HFFc6 (cell line): ENCODE results near the gene ATE1. TPM values are rescaled to one million over a fixed set of nuclear protein-coding genes. Genes with fewer than 3 reads are reported as not detected.

Experiments
- DNase-seq: peaks from one replicate; pipeline ENCODE4 v3.0.0-alpha.2; 2018
- H3K27ac Mint-ChIP-seq: 2 replicates; pipeline ENCODE4 v1.8.0; 2020; ENCODE audit warnings: mild to moderate bottlenecking, mixed read lengths
- H3K27me3 Mint-ChIP-seq: 2 replicates; pipeline ENCODE4 v1.8.0; 2021; ENCODE audit warnings: mild to moderate bottlenecking, moderate library complexity, mixed read lengths; ENCODE audit not compliant: insufficient read depth
- H3K36me3 Mint-ChIP-seq: 2 replicates; pipeline ENCODE4 v1.8.0; 2021; ENCODE audit warnings: low read depth, mixed read lengths
- H3K4me1 Mint-ChIP-seq: 2 replicates; pipeline ENCODE4 v1.8.0; 2020; ENCODE audit warnings: low read depth, mixed read lengths
- H3K4me3 Mint-ChIP-seq: 2 replicates; pipeline ENCODE4 v1.8.0; 2020; ENCODE audit warnings: mild to moderate bottlenecking, moderate library complexity, mixed read lengths
- H3K9me3 Mint-ChIP-seq: 2 replicates; pipeline ENCODE4 v1.8.0; 2020; ENCODE audit warnings: mild to moderate bottlenecking, mixed read lengths
- total RNA-seq, 6 experiments: library from RNA; stranded (reverse); fragmentation: NEBNext Ultra II Directional; extraction: Animal tissue kit (Norgen Biotek cat#: 25700); gene quantifications; 2 replicates in 1 of 6; 3 replicates in 5 of 6; pipeline ENCODE4 v1.2.3, GENCODE V29; 2021
- TF ChIP-seq, protein P1 (sequence below): fragments of 200-600 bp; sonication (generic); IDR thresholded peaks from 2 replicates; pipeline ENCODE4 v1.5.0; 2021; ENCODE audit warnings: antibody characterized with exemption, mild to moderate bottlenecking

ATE1 gene
- total RNA-seq, 6 experiments from 2014 or later = 19.4 to 25.2 (median 21.0) TPM

DNA sequence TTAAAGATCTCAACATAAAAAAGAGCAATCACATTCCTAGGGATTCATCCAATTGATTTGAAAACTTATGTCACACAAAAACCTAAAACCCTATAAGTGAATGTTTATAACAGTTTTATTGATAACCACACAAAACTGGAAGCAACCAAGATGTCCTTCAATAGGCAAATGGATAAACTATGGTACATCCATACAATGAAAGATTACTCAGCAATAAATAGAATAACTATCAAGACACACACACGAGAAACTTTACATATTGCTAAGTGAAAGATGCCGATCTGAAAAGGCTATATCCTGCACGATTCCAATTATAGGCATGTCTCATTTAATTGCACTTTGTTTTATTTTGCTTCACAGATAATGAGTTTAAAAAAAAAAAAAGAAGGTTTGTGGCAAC is 83.3 kb downstream of the ATE1 start:
- H3K36me3 Mint-ChIP-seq = 0 out of 2 replicates have a peak, but pooled peaks cover 4% of the 10 kb centered on the region
- no peaks in the 10 kb centered on the region for H3K9me3 Mint-ChIP-seq
- no peak for DNase-seq
- no peaks in the 10 kb centered on the region for H3K27me3 Mint-ChIP-seq
- H3K4me3 Mint-ChIP-seq = no peak overlapping the region
- TF ChIP-seq, protein P1, sequence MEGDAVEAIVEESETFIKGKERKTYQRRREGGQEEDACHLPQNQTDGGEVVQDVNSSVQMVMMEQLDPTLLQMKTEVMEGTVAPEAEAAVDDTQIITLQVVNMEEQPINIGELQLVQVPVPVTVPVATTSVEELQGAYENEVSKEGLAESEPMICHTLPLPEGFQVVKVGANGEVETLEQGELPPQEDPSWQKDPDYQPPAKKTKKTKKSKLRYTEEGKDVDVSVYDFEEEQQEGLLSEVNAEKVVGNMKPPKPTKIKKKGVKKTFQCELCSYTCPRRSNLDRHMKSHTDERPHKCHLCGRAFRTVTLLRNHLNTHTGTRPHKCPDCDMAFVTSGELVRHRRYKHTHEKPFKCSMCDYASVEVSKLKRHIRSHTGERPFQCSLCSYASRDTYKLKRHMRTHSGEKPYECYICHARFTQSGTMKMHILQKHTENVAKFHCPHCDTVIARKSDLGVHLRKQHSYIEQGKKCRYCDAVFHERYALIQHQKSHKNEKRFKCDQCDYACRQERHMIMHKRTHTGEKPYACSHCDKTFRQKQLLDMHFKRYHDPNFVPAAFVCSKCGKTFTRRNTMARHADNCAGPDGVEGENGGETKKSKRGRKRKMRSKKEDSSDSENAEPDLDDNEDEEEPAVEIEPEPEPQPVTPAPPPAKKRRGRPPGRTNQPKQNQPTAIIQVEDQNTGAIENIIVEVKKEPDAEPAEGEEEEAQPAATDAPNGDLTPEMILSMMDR = no peak
- no peak overlapping the region for H3K27ac Mint-ChIP-seq
- H3K4me1 Mint-ChIP-seq = no peaks in the 10 kb centered on the region

DNA sequence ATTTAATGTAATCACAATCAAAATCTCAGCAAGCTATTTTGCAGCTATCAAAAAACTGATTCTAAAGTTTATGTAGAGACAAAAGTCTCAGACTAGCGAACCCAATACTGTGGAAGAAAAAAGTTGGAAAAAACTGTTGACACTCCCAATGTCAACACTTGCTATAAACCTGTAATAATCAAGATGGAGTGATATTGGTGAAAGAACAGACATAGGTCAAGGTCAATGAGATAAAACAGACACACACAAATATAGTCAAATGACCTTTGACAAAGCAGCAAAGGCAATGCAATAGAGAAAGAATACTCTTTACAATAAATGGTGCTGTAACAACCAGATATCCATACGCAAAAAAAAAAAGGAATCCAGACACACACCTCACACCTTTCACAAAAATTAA is 84.5 kb downstream of the ATE1 start:
- no peak overlapping the region for H3K27ac Mint-ChIP-seq
- TF ChIP-seq, protein P1 = no peak
- H3K4me3 Mint-ChIP-seq = no peak overlapping the region
- H3K9me3 Mint-ChIP-seq = no peaks in the 10 kb centered on the region
- H3K4me1 Mint-ChIP-seq = no peaks in the 10 kb centered on the region
- no peaks in the 10 kb centered on the region for H3K36me3 Mint-ChIP-seq
- no peak for DNase-seq
- H3K27me3 Mint-ChIP-seq = no peaks in the 10 kb centered on the region

DNA sequence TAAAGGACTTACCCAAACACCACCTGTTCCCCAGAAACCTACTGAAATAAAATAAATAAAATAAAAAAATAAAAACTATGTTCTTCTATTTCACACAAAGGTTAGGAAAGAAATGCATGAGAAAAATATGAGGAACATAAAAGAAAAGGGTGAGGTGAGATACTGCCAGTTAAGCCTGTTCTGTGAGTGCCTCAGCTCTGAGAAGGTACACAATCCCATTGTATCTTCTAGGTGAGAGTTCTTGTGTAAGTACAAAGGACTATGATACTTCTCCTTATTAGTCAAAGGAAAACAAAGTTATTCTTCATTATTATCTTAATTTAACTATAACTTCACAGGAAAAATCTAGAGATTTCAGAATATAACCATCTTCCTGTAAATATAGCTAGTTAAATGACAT is 86.0 kb downstream of the ATE1 start:
- no peak for DNase-seq
- no peak overlapping the region for H3K4me3 Mint-ChIP-seq
- TF ChIP-seq, protein P1 = no peak
- no peaks in the 10 kb centered on the region for H3K9me3 Mint-ChIP-seq
- no peaks in the 10 kb centered on the region for H3K27me3 Mint-ChIP-seq
- H3K36me3 Mint-ChIP-seq = no peaks in the 10 kb centered on the region
- no peaks in the 10 kb centered on the region for H3K4me1 Mint-ChIP-seq
- H3K27ac Mint-ChIP-seq = no peak overlapping the region

DNA sequence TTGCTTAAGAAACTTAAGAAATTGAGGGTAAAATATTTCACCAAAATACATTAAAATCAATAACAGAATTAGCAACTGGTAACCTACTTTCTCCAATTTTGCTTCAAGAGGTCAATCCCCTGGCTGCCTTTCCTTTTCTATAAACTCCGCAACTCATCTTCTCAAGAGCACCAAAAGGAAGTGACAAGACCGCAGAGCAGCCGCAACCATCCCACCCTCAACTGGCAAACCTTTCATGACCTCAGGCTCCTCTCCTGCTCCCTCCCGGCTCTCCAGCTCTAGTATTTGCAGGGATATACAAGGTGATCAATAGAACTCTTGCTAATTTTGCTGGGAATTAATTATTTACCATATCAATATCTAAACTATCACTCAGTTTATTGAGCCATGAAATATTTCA is 88.9 kb downstream of the ATE1 start:
- Mint-ChIP-seq H3K27me3 (no peaks in the 10 kb centered on the region), H3K27ac (no peak overlapping the region), H3K9me3 (no peaks in the 10 kb centered on the region), H3K4me1 (no peaks in the 10 kb centered on the region), H3K36me3 (no peaks in the 10 kb centered on the region), H3K4me3 (no peak overlapping the region)
- DNase-seq = no peak
- TF ChIP-seq, protein P1 = no peak

DNA sequence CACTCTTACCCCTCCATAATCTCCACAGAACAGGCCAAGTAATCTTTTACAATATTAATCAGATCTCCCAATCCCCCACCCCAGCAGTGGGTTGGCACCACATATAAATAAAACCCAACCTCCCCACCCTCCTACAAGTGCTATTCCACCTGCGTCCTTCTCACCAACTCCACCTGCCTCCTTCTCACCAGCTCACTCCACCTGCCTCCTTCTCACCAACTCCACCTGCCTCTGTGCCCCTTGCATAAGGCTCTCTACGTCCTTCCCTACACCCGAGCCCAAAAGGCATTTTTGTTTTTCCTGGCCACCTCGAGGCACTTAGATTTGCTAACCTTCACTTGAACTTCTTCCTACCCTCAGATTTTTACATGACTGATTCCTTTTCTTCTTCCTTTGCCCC is 89.7 kb downstream of the ATE1 start:
- H3K27ac Mint-ChIP-seq = no peak overlapping the region
- no peaks in the 10 kb centered on the region for H3K27me3 Mint-ChIP-seq
- no peaks in the 10 kb centered on the region for H3K4me1 Mint-ChIP-seq
- TF ChIP-seq, protein P1 = no peak
- no peaks in the 10 kb centered on the region for H3K9me3 Mint-ChIP-seq
- no peak for DNase-seq
- no peak overlapping the region for H3K4me3 Mint-ChIP-seq
- no peaks in the 10 kb centered on the region for H3K36me3 Mint-ChIP-seq

DNA sequence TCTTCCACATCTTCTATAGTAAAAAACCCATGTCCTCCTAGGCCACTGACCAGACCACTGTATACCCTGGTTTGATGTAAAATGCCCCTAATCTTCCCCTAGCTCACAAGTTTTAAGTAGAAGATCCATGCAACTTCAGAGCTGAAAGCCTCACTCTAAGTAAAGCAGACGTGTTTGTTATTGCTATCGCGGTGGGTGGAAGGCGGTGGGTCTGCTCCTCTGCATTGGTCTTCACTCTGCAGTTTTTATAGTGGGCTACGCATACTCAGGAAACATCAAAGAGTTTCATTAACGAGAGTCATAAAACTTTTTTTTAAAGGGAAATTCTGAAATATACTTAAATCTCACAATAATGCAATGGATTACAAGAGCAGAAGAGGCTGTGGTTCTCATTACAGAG is 91.7 kb downstream of the ATE1 start:
- Mint-ChIP-seq H3K4me3 (no peak overlapping the region), H3K27ac (no peak overlapping the region), H3K36me3 (no peaks in the 10 kb centered on the region), H3K9me3 (no peaks in the 10 kb centered on the region), H3K27me3 (no peaks in the 10 kb centered on the region), H3K4me1 (no peaks in the 10 kb centered on the region)
- TF ChIP-seq, protein P1 = no peak
- DNase-seq = no peak
